Liver (tissue), 9 donors: Measurements from ENCODE around the gene FILIP1L. TPM values are rescaled to one million over a fixed set of nuclear protein-coding genes. Genes with fewer than 3 reads are reported as not detected.

Source experiments
- DNase-seq: peaks from one replicate; pipeline ENCODE4 v3.0.0-alpha.2; 2017; ENCODE audit warnings: low spot score
- H3K27ac ChIP-seq, 2 donors: one replicate each; pipeline ENCODE4 v1.7.0; 2013; ENCODE audit warnings: inconsistent platforms in 2 of 2, low read length in 2 of 2, control low read depth in 1 of 2, low read depth in 1 of 2, mild to moderate bottlenecking in 1 of 2
- H3K27me3 ChIP-seq, 4 donors: one replicate each; pipeline versions ENCODE4 v1.6.1 to v1.7.0; 2013; ENCODE audit warnings: low read length in 3 of 4, inconsistent platforms in 1 of 4, mild to moderate bottlenecking in 1 of 4, moderate library complexity in 1 of 4; ENCODE audit not compliant: control insufficient read depth in 4 of 4, insufficient read depth in 4 of 4
- H3K36me3 ChIP-seq, 4 donors: one replicate each; pipeline versions ENCODE4 v1.6.1 to v1.7.0; 2013; ENCODE audit warnings: low read length in 3 of 4, mild to moderate bottlenecking in 3 of 4, low read depth in 1 of 4, moderate library complexity in 1 of 4; ENCODE audit not compliant: control insufficient read depth in 4 of 4, insufficient read depth in 3 of 4
- H3K4me1 ChIP-seq, 4 donors: one replicate each; pipeline versions ENCODE4 v1.6.1 to v1.7.0; 2013; ENCODE audit warnings: low read length in 3 of 4, mild to moderate bottlenecking in 3 of 4, moderate library complexity in 1 of 4; ENCODE audit not compliant: control insufficient read depth in 4 of 4, insufficient read depth in 4 of 4
- H3K4me3 ChIP-seq, 3 donors: one replicate each; pipeline versions ENCODE4 v1.6.1 to v1.7.0; 2013; ENCODE audit warnings: low read length in 3 of 3, control low read depth in 1 of 3, low read depth in 1 of 3, mild to moderate bottlenecking in 1 of 3
- H3K9ac ChIP-seq, 2 donors: one replicate each; pipeline ENCODE4 v1.7.0; 2013; ENCODE audit warnings: low read length in 2 of 2, mild to moderate bottlenecking in 2 of 2, moderate library complexity in 2 of 2, control low read depth in 1 of 2, low read depth in 1 of 2
- H3K9me3 ChIP-seq, 4 donors: one replicate each; pipeline versions ENCODE4 v1.6.1 to v1.7.0; 2013; ENCODE audit warnings: low read length in 3 of 4; ENCODE audit not compliant: control insufficient read depth in 4 of 4
- ATF3 ChIP-seq: IDR thresholded peaks from 2 replicates; pipeline ENCODE4 v1.6.1; 2016; ENCODE audit warnings: antibody characterized with exemption
- CTCF ChIP-seq: fragments of 150-350 bp; IDR thresholded peaks from 2 replicates; pipeline ENCODE4 v1.5.1; 2017; ENCODE audit warnings: improper control_type of control experiment, low read depth, low read length; ENCODE audit not compliant: missing input control
- EGR1 ChIP-seq, 2 donors: IDR thresholded peaks; 2 replicates each; pipeline ENCODE4 v1.6.1; 2016 to 2018; ENCODE audit warnings: antibody characterized with exemption in 2 of 2, low read depth in 2 of 2
- FOXA1 ChIP-seq: IDR thresholded peaks from 2 replicates; pipeline ENCODE4 v1.6.1; 2016; ENCODE audit warnings: antibody characterized with exemption
- FOXA2 ChIP-seq: IDR thresholded peaks from 2 replicates; pipeline ENCODE4 v1.6.1; 2016; ENCODE audit warnings: antibody characterized with exemption
- GABPA ChIP-seq, 2 donors: IDR thresholded peaks in 1 of 2; conservative IDR thresholded peaks in 1 of 2; 2 replicates each; pipeline ENCODE4 v1.6.1; 2016; ENCODE audit warnings: antibody characterized with exemption in 2 of 2, mild to moderate bottlenecking in 1 of 2, moderate library complexity in 1 of 2
- HNF4A ChIP-seq, 2 donors: conservative IDR thresholded peaks; 2 replicates each; pipeline ENCODE4 v1.6.1; 2016; ENCODE audit warnings: antibody characterized with exemption in 2 of 2, mild to moderate bottlenecking in 2 of 2
- HNF4G ChIP-seq: IDR thresholded peaks from 2 replicates; pipeline ENCODE4 v1.6.1; 2016; ENCODE audit warnings: antibody characterized with exemption
- JUND ChIP-seq, 2 donors: IDR thresholded peaks; 2 replicates each; pipeline ENCODE4 v1.6.1; 2016; ENCODE audit warnings: antibody characterized with exemption in 2 of 2
- NR2F2 ChIP-seq: IDR thresholded peaks from 2 replicates; pipeline ENCODE4 v1.6.1; 2016; ENCODE audit warnings: antibody characterized with exemption
- RAD21 ChIP-seq, 2 donors: IDR thresholded peaks; 2 replicates each; pipeline ENCODE4 v1.6.1; 2016; ENCODE audit warnings: antibody characterized with exemption in 2 of 2, mild to moderate bottlenecking in 2 of 2
- REST ChIP-seq: IDR thresholded peaks from 2 replicates; pipeline ENCODE4 v1.6.1; 2016; ENCODE audit warnings: antibody characterized with exemption, mild to moderate bottlenecking
- RXRA ChIP-seq, 2 donors: IDR thresholded peaks; 2 replicates each; pipeline ENCODE4 v1.6.1; 2017 to 2018; ENCODE audit warnings: antibody characterized with exemption in 2 of 2, mild to moderate bottlenecking in 1 of 2
- SP1 ChIP-seq: IDR thresholded peaks from 2 replicates; pipeline ENCODE4 v1.6.1; 2018; ENCODE audit warnings: antibody characterized with exemption, mild to moderate bottlenecking
- TAF1 ChIP-seq: conservative IDR thresholded peaks from 2 replicates; pipeline ENCODE4 v1.6.1; 2016; ENCODE audit warnings: antibody characterized with exemption, mild to moderate bottlenecking
- YY1 ChIP-seq: IDR thresholded peaks from 2 replicates; pipeline ENCODE4 v1.6.1; 2016; ENCODE audit warnings: antibody characterized with exemption, mild to moderate bottlenecking
- ZBTB33 ChIP-seq: IDR thresholded peaks from 2 replicates; pipeline ENCODE4 v1.6.1; 2016; ENCODE audit warnings: antibody characterized with exemption
- WGBS: extraction: QIAGEN DNeasy Blood & Tissue Kit; methylation state at CpG from one replicate; pipeline ENCODE4 v1.1.7; 2013; 5-methylcytosine and 5-hydroxymethylcytosine counted together
- polyA plus RNA-seq, 2 donors: library from polyadenylated mRNA; stranded (reverse) in 1 of 2; unstranded in 1 of 2; fragments of 200-250 nt in 1 of 2; fragments of >200 nt in 1 of 2; fragmentation: Nextera tagmentation in 1 of 2; extraction: Ambion mirVana in 1 of 2; gene quantifications; one replicate each; pipeline versions ENCODE4 v1.2.1 to v1.2.3, GENCODE V29; 2013 to 2015
- total RNA-seq, 2 donors: library from RNA; depleted of rRNA; stranded (reverse); fragments of >200 nt; gene quantifications; one replicate each; pipeline ENCODE4 v1.2.3, GENCODE V29; 2014
- donor health status: healthy.
- donor health status: healthy.
- donor health status: healthy.
- donor health status: healthy.
- donor health status: healthy.

The FILIP1L gene
- total and polyA plus RNA-seq, 4 donors: 1.4 to 6.5 (median 1.9) TPM

- Histone ChIP-seq H3K27ac (no peak overlapping the region), H3K4me3 (no peak overlapping the region), H3K4me1 (peaks cover 0 to 9% (median 2%) of the 10 kb centered on the region in 4 donors), H3K27me3 (no peaks in the 10 kb centered on the region), H3K9ac (no peak overlapping the region), H3K9me3 (no peaks in the 10 kb centered on the region), H3K36me3 (no peaks in the 10 kb centered on the region)
- no peak for DNase-seq
- WGBS: 96% methylated on average over 6 of the region's 6 CpGs
- TF ChIP-seq REST: no peak
- TF ChIP-seq HNF4A (conservative IDR thresholded peaks at IDR 0.05): no peak
- no peak for TF ChIP-seq RAD21 (IDR thresholded peaks at IDR 0.05)
- TF ChIP-seq CTCF: no peak
- TF ChIP-seq HNF4G: no peak
- TF ChIP-seq EGR1 (IDR thresholded peaks at IDR 0.05; ENCODE audit: low read depth in 2 of 2): no peak
- TF ChIP-seq JUND (IDR thresholded peaks at IDR 0.05): no peak
- TF ChIP-seq GABPA (IDR thresholded peaks at IDR 0.05 in 1 of 2, conservative IDR thresholded peaks at IDR 0.05 in 1 of 2): no peak
- no peak for TF ChIP-seq ZBTB33
- no peak for TF ChIP-seq NR2F2
- TF ChIP-seq RXRA (IDR thresholded peaks at IDR 0.05): no peak
- no peak for TF ChIP-seq FOXA2
- TF ChIP-seq YY1: no peak
These were observed 31.1 kb downstream of the FILIP1L start for GRCh38 chr3:100083209-100083608.

- H3K4me3 ChIP-seq: no peak overlapping the region
- H3K27me3 ChIP-seq: no peaks in the 10 kb centered on the region
- H3K36me3 ChIP-seq: no peaks in the 10 kb centered on the region
- peaks cover 0 to 9% (median 2%) of the 10 kb centered on the region in 4 donors for H3K4me1 ChIP-seq
- H3K27ac ChIP-seq: no peak overlapping the region
- no peak overlapping the region for H3K9ac ChIP-seq
- WGBS: 93% methylated on average over 1 of the region's 1 CpG
- DNase-seq: no peak
- no peaks in the 10 kb centered on the region for H3K9me3 ChIP-seq
- no peak for TF ChIP-seq SP1
- no peak for TF ChIP-seq FOXA1
- TF ChIP-seq ATF3: no peak
- TF ChIP-seq RXRA (IDR thresholded peaks at IDR 0.05): no peak
- no peak for TF ChIP-seq RAD21 (IDR thresholded peaks at IDR 0.05)
- no peak for TF ChIP-seq NR2F2
- no peak for TF ChIP-seq ZBTB33
- TF ChIP-seq HNF4G: no peak
- no peak for TF ChIP-seq EGR1 (IDR thresholded peaks at IDR 0.05; ENCODE audit: low read depth in 2 of 2)
- TF ChIP-seq HNF4A (conservative IDR thresholded peaks at IDR 0.05): no peak
- TF ChIP-seq TAF1: no peak
- no peak for TF ChIP-seq CTCF
These were observed 31.6 kb downstream of the FILIP1L start for GRCh38 chr3:100082714-100083113.
